Stimulated activated CD4-positive, alpha-beta T cell treated with anti-CD3 and anti-CD28 coated beads, TNF-alpha, amount 100 ng/mL, for 4 hours (primary cell): ENCODE measurements around the gene ZCCHC24.

ENCODE experiments used
- DNase-seq, 3 experiments: peaks; one replicate each; pipeline ENCODE4 v3.0.0-alpha.2; 2020; ENCODE audit warnings: low read depth in 3 of 3

The ZCCHC24 gene

DNA sequence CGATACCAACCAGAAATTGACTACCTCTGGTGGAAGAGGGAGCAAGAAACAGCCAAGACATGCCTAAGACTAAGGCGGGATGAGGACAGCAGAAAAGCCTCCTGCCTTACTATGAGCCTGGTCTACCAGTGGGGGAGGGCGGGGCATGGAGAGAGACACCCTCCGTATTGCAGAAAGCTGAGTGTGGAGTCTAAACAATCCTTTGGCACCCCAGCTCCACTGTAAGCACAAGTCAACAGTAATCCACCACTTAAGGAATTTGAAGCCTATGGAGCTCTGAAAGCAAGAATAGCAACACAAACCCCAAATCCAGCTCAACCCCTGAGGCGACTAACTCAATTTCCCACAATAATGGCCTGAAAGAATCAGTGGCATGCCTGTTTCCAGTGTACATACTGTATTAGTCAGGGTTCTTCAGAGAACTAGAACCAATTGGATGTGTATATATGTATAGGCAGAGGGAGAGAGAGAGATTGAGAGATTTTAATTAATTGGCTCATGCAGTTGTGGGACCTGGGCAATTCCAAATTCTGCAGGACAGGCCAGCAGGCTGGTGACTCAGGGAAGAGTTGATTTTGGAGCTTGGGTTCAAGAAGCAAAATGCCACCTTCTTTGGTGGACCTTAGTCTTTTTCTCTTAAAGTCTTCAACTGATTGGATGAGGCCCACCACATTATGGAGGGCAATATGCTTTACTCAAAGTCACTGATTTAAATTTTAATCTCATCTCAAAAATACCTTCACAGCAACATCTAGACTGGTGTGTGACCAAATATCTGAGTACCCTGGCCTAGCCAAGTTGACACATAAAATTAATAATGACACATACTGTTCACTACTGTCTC lies 84.7 kb downstream of the ZCCHC24 start:
- no peak for DNase-seq

DNA sequence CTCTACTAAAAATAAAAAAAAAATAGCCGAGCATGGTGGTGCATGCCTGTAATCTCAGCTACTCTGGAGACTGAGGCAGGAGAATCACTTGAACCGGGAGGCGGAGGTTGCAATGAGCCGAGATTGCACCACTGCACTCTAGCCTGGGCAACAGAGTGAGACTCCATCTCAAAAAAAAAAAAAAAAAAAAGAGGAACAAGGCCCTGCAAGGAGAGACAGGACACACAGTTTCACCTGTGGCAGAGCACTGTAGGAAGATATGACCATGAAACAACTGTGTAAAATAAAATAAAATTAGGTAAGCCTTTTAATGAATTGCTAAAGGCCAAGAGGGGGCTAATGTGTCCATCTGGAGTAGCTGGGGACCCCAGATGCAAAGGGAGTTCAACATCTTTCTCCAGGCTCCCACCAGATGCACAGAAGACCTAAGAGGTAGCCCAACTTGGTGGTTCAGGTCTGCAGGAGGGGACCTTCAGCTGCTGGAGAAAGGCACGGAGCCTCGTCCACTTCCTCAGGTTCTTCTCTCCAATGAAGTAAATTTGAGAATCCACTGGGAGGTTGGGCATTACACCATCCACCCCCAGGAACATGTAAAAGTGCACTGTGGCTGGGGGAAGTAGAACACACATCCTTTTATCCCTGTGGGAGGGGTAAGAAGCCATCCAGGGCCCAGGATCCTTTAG lies 85.5 kb downstream of the ZCCHC24 start:
- no peak for DNase-seq

DNA sequence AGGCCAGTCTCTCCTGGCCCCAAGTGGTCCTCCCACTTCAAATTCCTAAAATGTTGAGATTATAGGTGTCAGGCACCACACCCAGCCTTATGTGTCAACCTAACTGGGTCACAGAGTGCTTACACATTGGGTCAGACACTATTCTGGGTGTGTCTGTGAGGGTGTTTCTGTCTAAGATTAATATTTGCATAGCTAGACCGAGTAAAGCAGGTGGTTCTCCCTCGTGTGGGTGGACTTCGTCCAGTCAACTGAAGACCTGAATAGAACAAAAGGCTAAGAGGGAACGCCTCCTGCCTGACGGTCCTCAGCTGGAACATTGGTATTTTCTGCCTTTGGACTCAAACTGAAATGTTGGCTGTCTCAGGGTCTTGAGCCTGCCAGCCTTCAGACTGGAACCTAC lies 86.6 kb downstream of the ZCCHC24 start:
- no peak for DNase-seq

DNA sequence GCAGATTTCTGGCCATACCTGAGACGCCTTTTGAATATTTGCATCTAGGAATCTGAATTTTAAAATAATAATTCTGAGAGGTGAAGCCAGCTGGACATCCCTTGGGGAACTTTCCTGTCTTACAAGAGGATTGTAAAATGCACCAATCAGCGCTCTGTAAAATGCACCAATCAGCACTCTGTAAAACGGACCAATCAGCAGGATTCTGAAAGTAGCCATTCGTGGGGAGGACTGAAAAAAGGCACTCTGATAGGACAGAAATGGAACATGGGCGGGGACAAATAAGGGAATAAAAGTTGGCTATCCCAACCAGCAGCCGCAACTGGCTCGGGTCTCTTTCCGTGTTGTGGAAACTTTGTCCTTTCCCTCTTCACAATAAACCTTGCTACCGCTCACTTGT lies 88.2 kb downstream of the ZCCHC24 start:
- DNase-seq = no peak

DNA sequence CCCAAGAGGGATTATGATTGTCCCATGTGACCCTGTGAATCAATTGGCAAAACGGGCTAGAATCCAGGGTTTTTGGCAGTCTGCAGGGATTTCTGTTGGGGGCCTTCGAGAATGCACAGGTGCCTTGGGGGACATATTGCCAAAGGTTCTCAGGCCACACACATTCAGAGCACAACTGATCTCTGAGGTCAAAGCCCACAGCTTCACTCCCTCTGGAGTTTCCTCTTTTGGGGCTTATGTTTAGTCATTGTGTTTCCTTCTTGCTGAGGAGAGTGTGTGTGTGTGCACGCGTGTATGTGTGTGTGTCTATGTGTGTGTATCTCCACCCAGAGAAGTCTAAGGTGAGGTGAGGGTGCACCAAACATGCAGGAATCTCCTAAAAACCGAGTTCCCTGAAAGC lies 89.3 kb downstream of the ZCCHC24 start:
- DNase-seq = no peak

DNA sequence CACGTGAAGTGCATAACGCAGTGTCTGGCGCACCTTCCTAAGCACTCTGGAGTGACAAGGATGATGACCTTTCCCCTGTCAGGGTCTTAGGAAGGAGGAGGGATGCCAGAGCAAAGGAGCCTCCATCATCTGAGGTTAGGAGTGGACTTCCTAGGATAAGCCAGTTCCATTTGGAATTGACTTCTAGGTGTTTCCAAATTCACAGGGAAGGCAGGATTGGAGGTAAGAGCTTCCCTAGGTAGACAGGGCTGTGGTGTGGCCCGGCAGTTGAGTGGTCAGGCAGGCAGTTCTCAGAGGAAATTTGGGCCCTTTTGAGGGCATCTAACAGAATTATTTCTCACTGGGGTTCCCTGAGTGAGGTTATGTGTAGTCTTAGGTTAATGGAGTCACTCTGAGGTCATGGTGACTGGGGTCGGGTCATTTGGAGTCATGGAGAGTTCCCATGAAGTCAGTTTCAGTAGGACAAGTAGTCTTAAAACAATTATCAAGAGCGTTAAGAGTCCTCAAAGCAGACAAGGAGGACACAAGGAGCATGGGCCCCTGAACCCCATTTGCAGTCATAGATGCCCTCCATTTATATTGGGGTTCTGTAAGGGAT lies 89.9 kb downstream of the ZCCHC24 start:
- DNase-seq = no peak

DNA sequence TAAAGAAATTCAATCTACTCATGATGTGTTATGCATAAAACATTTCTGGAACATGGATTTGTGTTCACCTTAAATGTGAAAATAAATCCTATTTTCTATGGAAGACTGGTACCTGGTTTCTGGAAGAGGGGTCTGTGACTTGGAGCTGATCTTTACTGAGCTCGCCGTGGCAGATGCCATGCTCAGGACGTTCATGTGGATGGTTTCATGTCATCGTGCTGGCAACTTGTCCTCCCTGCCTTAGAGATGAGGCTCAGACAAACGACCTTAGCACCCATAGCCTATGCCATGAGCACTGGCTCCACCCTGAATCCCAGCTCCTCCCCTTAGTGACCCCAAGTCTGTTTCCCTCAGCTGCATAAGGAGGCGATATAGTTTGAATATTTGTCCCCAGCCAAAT lies 90.8 kb downstream of the ZCCHC24 start:
- DNase-seq = no peak

DNA sequence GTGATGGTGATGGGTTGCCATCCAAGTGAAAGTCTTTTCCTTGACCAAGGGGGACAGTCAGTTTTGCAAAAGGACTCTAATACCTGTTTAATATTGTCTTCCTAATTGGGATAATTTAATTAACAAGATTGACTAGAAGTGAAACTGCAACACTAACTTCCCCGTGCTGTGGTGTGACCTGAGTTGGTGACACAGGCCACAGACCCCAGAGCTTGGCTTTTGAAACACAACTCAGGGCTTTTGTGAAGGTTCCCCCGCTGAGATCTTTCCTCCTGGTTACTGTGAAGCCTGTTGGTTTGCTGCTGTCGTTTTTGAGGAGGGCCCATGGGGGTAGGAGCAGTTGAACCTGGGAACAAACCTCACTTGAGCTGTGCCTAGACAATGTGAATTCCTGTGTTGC lies 91.3 kb downstream of the ZCCHC24 start:
- no peak for DNase-seq

DNA sequence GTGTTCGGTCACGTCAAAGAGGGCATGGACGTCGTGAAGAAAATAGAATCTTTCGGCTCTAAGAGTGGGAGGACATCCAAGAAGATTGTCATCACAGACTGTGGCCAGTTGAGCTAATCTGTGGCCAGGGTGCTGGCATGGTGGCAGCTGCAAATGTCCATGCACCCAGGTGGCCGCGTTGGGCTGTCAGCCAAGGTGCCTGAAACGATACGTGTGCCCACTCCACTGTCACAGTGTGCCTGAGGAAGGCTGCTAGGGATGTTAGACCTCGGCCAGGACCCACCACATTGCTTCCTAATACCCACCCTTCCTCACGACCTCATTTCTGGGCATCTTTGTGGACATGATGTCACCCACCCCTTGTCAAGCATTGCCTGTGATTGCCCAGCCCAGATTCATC lies 91.7 kb downstream of the ZCCHC24 start:
- no peak for DNase-seq

DNA sequence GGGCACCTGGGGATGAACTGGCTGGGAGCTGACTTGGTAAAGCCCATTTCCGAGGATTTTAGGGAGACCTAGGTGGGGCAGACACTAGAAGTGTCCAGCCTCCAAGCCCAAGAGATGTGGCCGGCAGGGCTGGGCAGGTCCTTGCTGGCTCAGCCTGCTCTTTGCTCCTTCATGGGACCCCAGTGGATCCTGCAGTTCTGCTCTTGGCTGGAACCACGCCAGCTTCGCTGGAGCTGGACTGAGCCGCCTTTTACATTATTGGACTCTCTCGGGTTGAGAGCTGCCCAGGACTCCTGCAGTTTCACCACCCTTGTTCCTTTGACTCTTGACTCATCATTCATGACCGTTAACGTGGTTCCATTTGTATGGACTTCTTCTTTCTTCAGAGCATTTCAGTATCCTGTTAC lies 92.4 kb downstream of the ZCCHC24 start:
- DNase-seq = no peak

DNA sequence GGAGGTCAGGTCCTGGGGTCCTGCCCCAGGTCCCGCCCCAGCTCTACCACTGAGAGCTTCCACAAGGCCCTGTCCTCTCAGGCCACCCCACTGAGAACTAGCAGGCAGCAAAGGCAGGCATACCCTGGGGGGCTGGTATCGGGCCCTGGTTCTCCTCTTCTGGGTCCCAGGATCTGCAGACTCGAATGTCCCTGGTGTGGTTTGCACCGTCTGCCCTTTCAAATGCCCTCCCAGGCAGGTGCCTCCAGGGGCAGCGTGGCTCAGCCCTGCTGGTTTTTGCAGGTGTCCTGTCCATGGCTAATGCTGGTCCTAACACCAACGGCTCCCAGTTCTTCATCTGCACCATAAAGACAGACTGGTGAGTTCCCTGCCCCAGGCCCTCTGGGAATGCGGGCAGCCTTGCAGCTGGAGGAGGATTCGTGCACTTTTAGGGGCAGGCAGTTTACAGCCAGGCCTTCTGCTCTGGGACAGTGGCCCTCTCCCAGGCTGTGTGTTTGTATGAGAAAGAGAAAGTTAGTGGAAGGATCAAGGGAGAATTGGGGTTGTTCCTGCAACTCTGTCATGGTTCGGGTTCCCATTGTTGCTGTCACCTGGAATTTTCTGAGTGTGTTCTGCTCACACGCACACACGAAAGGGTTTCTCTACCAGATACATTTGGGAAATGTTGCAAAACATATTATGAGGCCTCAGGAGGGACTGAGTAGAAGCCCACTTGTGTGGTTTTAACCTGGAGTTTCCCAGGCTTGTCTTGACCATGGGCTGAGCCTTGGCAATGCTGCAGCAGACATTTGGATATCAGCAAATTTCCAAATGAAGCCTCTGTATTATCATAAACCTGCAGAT lies 93.2 kb downstream of the ZCCHC24 start:
- DNase-seq = no peak

DNA sequence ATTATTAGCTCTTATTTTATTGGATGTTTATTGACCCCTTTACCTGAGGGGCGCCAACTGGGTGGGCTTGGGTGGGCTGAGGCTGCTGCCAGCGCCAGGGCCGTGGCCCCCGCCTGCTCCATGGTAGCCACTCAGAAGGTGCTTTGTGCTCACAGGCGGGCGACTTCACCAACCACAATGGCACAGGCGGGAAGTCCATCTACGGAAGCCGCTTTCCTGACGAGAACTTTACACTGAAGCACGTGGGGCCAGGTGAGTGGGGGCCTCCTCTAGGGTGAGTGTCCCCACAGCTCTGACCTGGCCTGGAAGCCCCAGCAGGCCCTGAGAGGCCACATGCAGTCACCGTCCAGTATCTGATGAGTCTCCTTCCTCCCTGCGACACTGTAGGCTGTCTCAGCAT lies 94.1 kb downstream of the ZCCHC24 start:
- DNase-seq = no peak

DNA sequence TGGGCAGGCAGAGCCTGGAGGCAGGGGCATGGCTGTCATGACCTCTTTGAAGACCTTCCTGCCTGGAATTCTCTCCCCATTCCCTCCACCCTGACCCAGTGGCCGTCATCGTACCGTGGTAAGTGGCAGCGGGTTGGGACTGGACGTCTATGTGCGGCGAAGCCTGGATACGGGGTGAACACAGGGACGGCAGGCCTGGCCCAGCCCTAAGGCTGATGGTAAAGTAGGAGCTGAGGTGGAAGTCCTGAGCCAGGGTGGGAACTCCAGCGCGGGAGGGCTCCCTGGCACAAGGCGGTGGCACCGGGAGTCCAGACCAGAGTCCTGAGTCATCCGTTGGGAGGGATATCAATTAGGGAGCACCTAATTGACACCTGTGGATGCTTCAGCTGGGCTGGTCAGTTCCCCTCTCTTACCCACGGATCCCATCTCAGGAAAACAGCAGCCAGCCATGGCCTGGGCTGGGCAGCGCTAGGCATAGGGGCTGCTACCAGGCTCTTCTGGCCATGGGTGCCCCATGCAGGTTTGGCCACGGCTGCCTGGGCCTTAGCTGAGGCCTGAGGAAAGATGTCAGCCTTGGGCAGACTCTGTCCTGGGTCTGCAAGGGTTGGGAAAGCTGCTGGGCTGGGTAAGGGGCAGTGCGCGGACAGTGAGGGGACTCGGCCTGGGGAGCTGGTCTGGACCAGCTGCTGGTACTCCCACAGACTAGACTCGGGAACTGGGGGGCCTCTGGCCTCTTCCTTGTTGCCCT lies 94.8 kb downstream of the ZCCHC24 start:
- no peak for DNase-seq

DNA sequence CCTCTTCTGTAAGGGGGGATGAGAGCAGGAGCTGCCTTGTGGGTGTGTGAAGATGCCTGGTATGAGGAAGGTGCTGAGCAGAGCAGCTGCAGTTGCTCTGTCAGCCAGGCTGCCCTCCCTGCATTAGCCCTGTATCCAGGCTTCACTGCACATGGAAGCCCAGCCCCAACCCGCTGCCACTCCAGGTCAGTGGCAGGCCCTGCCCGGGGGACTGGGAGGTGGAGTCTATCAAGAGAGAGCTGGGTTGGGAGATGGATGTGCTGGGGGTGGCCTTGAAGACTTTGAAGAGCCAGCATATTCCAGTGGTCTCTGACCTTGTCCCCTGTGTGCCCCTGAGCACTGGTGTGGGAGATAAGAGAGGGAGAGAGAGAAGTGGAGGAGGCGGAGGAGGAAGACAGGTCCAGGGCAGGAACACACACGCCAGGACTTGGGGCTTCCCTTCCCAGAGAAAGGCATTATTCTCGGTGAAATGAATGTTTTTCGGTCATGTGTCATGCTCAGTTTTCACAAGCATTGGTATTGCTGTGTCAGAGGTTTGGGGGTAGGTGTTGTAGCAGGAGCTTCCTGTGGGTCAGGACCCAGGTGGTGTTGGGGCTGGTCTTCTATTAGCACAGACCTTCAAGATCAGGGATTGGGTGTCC lies 95.5 kb downstream of the ZCCHC24 start:
- no peak for DNase-seq

DNA sequence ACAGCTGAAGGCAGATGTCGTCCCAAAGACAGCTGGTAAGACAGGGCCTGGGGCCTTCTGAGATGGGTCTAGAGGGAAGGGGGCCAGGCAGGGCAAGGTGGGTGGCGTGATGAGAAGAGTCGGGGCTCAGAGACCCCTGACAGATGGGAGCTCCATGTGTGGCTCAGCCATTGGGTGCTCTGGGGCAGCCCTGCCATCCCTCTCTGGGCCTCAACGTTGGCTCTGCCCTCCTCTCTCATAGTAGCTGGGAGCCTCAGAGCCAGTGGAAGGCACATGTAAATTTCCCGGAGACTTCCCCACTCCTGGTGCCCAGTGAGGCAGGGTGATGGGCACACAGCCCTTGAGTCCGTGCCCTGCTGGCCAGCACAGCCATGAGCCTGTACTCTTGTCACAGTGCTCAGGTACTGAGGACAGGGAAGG lies 96.3 kb downstream of the ZCCHC24 start:
- no peak for DNase-seq

DNA sequence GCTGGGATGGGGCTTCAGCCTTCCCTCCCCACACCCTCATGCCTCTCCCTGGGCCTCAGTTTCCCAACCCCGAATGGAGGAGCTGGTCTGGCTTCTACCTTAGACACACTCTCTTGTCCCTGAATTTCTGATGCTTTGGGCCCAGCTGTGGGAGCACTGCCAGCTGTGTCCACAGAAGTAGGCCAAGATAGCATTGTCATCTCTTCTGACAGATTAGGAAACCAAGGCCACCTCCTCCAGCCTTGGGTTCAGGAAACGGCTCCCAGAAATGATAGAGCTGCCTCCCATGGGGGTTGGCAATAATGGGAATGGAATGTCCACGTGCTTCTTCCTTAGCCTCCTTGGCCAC lies 96.8 kb downstream of the ZCCHC24 start:
- DNase-seq = no peak

DNA sequence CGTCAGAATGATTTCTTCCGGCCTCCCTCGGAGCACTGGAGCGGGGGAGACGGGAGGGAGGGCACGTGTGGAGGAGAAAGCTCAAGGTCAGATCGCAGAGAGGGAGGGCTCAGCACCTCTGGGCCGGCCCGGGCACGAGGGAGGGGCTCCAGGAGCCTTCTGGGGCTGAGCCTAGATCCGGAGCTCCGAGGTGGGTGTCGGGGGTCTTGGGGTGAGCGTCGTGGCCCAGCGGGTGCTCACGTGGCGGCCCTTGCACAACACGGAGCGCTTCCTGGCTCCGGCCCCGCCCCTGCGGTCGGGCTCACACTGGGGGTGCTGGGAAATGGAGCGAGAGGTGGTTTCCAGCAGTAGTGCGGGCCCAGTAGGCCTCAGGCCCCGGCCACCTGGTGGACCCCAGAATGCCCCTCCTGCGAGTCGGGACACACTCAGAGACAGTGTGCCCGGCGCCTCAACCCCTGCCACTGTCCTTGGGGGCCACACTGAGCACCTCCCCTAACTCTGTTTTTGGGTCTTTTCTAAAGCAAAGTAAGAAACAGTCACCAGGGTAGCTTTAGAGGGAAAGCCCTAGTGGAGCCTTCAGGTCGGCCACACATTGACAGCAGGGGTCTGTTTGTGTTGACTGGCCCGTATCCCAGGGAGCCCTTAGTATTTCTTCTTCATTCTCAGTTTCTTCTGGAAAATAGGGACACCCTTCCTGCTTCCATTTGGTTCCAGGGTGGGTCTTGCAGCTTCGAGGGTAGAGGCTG lies 97.4 kb downstream of the ZCCHC24 start:
- DNase-seq = peak; percentile 51 to 64 (median 57)

DNA sequence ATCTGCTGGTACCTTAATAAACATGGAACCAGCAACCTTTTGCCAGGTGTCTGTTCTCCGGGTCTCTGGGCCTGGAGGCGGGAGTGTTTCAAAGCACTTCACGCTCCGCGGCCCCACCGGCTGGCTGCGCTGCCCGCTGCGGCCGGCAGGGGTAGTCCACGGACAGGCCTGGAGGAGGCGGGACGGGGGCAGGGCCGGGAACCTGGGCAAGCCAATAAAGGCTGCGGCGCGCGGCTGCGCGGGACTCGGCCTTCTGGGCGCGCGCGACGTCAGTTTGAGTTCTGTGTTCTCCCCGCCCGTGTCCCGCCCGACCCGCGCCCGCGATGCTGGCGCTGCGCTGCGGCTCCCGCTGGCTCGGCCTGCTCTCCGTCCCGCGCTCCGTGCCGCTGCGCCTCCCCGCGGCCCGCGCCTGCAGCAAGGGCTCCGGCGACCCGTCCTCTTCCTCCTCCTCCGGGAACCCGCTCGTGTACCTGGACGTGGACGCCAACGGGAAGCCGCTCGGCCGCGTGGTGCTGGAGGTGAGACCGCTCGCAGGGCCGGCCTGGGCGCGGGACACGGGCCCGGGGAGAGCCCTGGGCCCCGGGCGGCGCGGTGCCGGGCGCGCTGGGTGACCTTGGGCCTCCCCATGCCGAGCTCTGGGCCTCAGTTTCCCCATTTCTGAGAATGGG lies 98.1 kb downstream of the ZCCHC24 start, which contains the start of gene PPIF:
Gene PPIF, plus strand, starts transcription at position 244 of the 668 bp plus-strand sequence. Its CDS starts 80 bp downstream, at position 324.
- DNase-seq = peak; percentile 86 to 93 (median 90)
